Effector memory CD8-positive, alpha-beta T cell (primary cell): ENCODE data around the gene SLC6A19.

Experiments used
- ATAC-seq: fragments of 150-1000 bp; cut with Tn5 transposase; replicated peaks from 2 replicates; pipeline ENCODE4 v1.10.0; 2021; ENCODE audit warnings: mild to moderate bottlenecking, moderate library complexity
- DNase-seq, 3 experiments: peaks; one replicate each; pipeline ENCODE4 v3.0.0; 2021
- H3K27ac Mint-ChIP-seq, 2 donors: one replicate each; pipeline ENCODE4 v1.8.0; 2022; ENCODE audit warnings: mild to moderate bottlenecking in 2 of 2, mixed read lengths in 2 of 2, moderate library complexity in 2 of 2
- H3K27me3 Mint-ChIP-seq, 2 donors: one replicate each; pipeline ENCODE4 v1.8.0; 2022; ENCODE audit warnings: mixed read lengths in 2 of 2
- H3K36me3 Mint-ChIP-seq: one replicate; pipeline ENCODE4 v1.8.0; 2022; ENCODE audit warnings: mild to moderate bottlenecking, moderate library complexity, mixed read lengths; ENCODE audit not compliant: insufficient read depth
- H3K4me1 Mint-ChIP-seq, 2 donors: one replicate each; pipeline ENCODE4 v1.8.0; 2022; ENCODE audit warnings: low read depth in 2 of 2, mixed read lengths in 2 of 2
- H3K4me3 Mint-ChIP-seq, 2 donors: one replicate each; pipeline ENCODE4 v1.8.0; 2022; ENCODE audit warnings: mild to moderate bottlenecking in 2 of 2, mixed read lengths in 2 of 2, moderate library complexity in 2 of 2
- H3K9me3 Mint-ChIP-seq, 2 donors: one replicate each; pipeline ENCODE4 v1.8.0; 2022; ENCODE audit warnings: mixed read lengths in 2 of 2

SLC6A19 gene

DNA sequence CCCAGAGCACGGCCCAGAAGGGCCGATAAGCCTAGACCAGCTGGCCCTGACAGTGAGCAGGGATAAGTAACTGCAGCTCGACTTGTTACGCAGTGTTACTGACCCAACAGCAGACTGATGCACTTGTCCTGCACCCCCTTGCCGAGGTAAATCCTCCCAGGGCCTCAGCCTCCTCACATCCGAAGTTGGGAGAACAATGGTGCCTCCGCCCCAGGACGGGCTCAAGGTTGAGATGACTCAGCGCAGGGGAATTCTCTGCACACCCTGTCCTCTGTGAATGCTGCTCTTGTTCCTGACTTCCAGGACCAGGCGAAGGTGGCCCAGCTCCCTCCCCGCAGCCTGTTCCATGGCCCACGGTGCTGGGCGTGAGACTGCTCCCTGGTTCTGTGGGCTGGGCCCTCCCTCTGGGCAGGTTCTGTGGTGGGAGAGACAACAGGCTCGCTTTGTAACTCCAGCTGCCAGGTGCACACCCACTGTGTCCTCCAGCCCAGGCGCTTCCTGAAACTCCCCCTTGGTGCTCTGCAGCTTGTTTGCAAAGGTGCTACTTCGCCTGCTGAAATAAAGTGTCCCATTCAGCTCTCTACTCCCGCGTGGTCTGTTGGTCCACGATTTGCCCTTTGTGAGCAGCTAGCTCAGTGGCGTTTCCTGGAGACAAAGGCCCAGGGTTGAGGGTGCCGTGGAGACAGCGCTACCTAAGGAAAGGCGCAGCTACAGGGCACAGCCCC is 40.1 kb upstream of the SLC6A19 start:
- H3K4me1 Mint-ChIP-seq = peaks cover 0 to 6% of the 10 kb centered on the region in 2 donors
- ATAC-seq (no peak), DNase-seq (no peak)
- no peak overlapping the region for H3K27ac Mint-ChIP-seq
- no peaks in the 10 kb centered on the region for H3K36me3 Mint-ChIP-seq
- no peak overlapping the region for H3K4me3 Mint-ChIP-seq
- peaks cover 47 to 81% of the 10 kb centered on the region in 2 donors for H3K27me3 Mint-ChIP-seq
- peaks cover 7 to 10% of the 10 kb centered on the region in 2 donors for H3K9me3 Mint-ChIP-seq

- Mint-ChIP-seq H3K9me3 (peaks cover 7 to 10% of the 10 kb centered on the region in 2 donors), H3K4me1 (peaks cover 0 to 6% of the 10 kb centered on the region in 2 donors), H3K36me3 (no peaks in the 10 kb centered on the region), H3K27ac (no peak overlapping the region), H3K4me3 (no peak overlapping the region), H3K27me3 (peaks cover 52 to 81% of the 10 kb centered on the region in 2 donors)
- no peak for ATAC-seq
- no peak for DNase-seq
Observed at GRCh38 chr5:1161833-1162229, 39.6 kb upstream of the SLC6A19 start.

- Mint-ChIP-seq H3K36me3 (no peaks in the 10 kb centered on the region), H3K4me1 (peaks cover 0 to 6% of the 10 kb centered on the region in 2 donors), H3K4me3 (no peak overlapping the region), H3K27me3 (peaks cover 49 to 80% of the 10 kb centered on the region in 2 donors), H3K27ac (no peak overlapping the region), H3K9me3 (peaks cover 5 to 7% of the 10 kb centered on the region in 2 donors)
- DNase-seq (no peak), ATAC-seq (no peak)
Observed at GRCh38 chr5:1162276-1162675, 39.1 kb upstream of the SLC6A19 start.

DNA sequence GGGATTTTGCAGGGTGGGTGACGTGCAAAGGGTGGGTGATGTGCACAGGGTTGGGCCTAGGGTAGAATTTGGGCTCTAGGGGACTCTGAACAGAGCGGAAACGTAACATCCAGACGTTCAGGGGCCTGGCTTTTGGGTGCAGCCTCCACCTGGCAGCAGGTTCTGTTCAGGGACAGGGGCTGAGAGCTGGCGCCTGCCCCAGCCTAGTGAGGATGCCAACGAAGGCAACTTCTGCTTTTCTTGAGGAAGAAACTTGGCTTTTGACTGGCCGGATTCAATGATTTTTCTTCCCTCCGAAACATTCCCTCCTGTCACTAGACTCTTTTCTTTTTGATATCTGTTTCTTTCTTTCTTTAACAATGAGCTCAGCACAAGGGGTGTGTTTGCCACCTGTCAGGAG is 38.6 kb upstream of the SLC6A19 start:
- no peak overlapping the region for H3K4me3 Mint-ChIP-seq
- H3K4me1 Mint-ChIP-seq = peaks cover 0 to 3% of the 10 kb centered on the region in 2 donors
- H3K27ac Mint-ChIP-seq = no peak overlapping the region
- H3K27me3 Mint-ChIP-seq = peaks cover 44 to 77% of the 10 kb centered on the region in 2 donors
- peaks cover under 1 to 2% of the 10 kb centered on the region in 2 donors for H3K9me3 Mint-ChIP-seq
- H3K36me3 Mint-ChIP-seq = no peaks in the 10 kb centered on the region
- ATAC-seq = no peak
- DNase-seq = no peak

DNA sequence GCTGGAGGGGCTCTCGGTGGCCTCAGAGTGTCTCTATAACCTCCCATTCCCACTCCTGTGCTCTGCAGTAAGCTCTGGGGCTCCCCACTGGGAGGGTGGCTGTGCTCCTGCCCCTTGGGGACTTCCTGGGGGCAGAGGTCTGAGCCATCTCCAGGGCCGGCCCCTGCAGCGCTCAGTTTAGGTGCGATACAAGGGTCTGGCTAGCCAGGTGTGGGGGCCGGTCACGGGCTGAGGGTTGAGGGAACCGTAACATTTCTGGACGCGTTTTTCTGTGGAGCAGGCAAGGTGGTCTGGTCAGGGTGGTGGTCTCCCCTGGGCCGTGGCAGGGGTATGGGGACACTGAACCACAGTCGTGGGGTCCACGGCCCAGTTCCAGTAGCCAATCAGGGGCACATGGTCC is 38.0 kb upstream of the SLC6A19 start:
- Mint-ChIP-seq H3K27ac (no peak overlapping the region), H3K36me3 (no peaks in the 10 kb centered on the region), H3K9me3 (no peaks in the 10 kb centered on the region), H3K4me3 (no peak overlapping the region), H3K4me1 (peaks cover 5 to 7% of the 10 kb centered on the region in 2 donors), H3K27me3 (peaks cover 45 to 77% of the 10 kb centered on the region in 2 donors)
- ATAC-seq (no peak), DNase-seq (no peak)

DNA sequence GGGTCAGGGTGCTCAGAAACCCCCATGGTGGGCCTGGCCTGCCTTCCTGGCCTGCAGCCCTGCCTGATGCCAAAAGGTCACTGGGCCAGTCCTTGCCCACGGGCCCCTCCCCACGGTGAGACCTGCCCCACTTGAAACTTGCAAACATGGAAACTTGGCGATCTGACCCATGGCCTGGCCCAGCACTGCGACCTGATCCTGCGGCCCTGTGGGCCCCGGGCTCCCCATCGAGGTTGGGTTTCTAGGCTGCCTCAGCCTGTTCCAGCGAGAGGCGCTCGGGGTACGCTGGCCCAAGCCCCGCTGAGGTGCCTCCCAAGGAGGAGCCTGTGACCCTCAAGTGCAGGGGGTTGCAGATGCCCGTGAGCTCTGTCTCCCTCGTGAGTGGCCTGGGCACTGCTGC is 37.5 kb upstream of the SLC6A19 start:
- no peak for DNase-seq
- Mint-ChIP-seq H3K27me3 (peaks cover 40 to 73% of the 10 kb centered on the region in 2 donors), H3K9me3 (no peaks in the 10 kb centered on the region), H3K4me3 (no peak overlapping the region), H3K4me1 (peaks cover 6 to 7% of the 10 kb centered on the region in 2 donors), H3K27ac (no peak overlapping the region), H3K36me3 (no peaks in the 10 kb centered on the region)
- ATAC-seq = no peak

GRCh38 chr5:1164696-1165630 is 36.4 kb upstream of the SLC6A19 start:
- Mint-ChIP-seq H3K36me3 (no peaks in the 10 kb centered on the region), H3K4me1 (peaks cover 7 to 8% of the 10 kb centered on the region in 2 donors), H3K9me3 (no peaks in the 10 kb centered on the region), H3K27ac (no peak overlapping the region), H3K27me3 (peaks cover 30 to 71% of the 10 kb centered on the region in 2 donors), H3K4me3 (no peak overlapping the region)
- no peak for DNase-seq
- ATAC-seq = no peak

DNA sequence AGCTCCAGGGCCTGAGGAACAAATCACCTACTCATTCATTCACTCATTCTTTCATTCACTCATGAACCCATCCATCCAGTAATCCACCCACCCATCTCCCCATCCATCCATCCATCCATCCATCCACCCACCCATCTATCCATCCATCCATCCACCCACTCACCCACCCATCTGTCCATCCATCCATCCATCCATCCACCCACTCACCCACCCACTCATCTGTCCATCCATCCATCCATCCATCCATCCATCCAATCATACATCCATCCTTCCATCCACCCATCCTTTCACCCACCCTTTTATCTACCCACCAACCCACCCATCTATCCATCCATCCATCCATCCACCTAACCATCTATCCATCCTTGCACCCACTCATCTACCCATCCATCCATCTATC is 35.5 kb upstream of the SLC6A19 start:
- Mint-ChIP-seq H3K4me3 (no peak overlapping the region), H3K27ac (no peak overlapping the region), H3K9me3 (no peaks in the 10 kb centered on the region), H3K27me3 (peaks cover 21 to 64% of the 10 kb centered on the region in 2 donors), H3K4me1 (peaks cover 7 to 8% of the 10 kb centered on the region in 2 donors), H3K36me3 (no peaks in the 10 kb centered on the region)
- ATAC-seq (no peak), DNase-seq (no peak)

DNA sequence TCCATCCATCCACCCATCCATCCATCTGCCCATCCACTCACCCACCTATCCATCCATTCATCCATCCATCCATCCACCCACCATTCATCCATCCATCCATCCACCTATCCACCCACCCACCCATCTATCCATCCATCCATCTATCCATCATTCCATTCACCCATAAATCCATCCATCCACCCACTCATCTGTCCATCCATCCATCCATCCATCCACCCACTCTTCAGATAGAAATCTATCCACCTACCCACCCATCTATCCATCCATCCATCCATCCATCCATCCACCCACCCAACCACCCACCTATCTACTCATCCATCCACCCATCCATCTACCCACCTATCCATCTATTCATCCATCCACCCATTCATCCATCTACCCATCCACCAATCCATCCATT is 35.0 kb upstream of the SLC6A19 start:
- H3K36me3 Mint-ChIP-seq = no peaks in the 10 kb centered on the region
- no peak for DNase-seq
- H3K27me3 Mint-ChIP-seq = peaks cover 21 to 68% of the 10 kb centered on the region in 2 donors
- H3K4me3 Mint-ChIP-seq = no peak overlapping the region
- H3K9me3 Mint-ChIP-seq = no peaks in the 10 kb centered on the region
- no peak for ATAC-seq
- peaks cover 7 to 8% of the 10 kb centered on the region in 2 donors for H3K4me1 Mint-ChIP-seq
- H3K27ac Mint-ChIP-seq = no peak overlapping the region

DNA sequence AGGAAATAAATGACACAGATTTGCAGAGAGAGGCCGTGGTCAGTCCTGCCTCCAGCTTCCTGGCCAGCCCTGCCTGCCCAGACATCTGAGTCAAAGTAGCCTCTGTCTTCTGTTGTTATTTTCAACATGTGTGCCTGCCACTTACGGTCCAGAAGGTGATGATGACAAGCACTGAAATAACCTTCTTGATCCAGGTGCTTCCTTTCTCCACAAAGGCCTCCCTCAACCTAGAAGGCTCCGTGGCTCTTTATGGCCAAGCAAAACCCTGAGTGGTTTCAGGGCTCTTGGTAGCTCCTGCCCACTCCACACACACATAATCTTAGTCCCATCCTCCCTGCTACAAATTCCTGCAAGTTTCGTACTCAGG is 34.1 kb upstream of the SLC6A19 start:
- DNase-seq (no peak), ATAC-seq (no peak)
- no peaks in the 10 kb centered on the region for H3K36me3 Mint-ChIP-seq
- peak overlapping the region in 1 of 2 donors; percentile 71 for H3K4me3 Mint-ChIP-seq
- H3K27ac Mint-ChIP-seq = no peak overlapping the region
- H3K27me3 Mint-ChIP-seq = peaks cover 21 to 71% of the 10 kb centered on the region in 2 donors
- peaks cover 7 to 8% of the 10 kb centered on the region in 2 donors for H3K4me1 Mint-ChIP-seq
- no peaks in the 10 kb centered on the region for H3K9me3 Mint-ChIP-seq

DNA sequence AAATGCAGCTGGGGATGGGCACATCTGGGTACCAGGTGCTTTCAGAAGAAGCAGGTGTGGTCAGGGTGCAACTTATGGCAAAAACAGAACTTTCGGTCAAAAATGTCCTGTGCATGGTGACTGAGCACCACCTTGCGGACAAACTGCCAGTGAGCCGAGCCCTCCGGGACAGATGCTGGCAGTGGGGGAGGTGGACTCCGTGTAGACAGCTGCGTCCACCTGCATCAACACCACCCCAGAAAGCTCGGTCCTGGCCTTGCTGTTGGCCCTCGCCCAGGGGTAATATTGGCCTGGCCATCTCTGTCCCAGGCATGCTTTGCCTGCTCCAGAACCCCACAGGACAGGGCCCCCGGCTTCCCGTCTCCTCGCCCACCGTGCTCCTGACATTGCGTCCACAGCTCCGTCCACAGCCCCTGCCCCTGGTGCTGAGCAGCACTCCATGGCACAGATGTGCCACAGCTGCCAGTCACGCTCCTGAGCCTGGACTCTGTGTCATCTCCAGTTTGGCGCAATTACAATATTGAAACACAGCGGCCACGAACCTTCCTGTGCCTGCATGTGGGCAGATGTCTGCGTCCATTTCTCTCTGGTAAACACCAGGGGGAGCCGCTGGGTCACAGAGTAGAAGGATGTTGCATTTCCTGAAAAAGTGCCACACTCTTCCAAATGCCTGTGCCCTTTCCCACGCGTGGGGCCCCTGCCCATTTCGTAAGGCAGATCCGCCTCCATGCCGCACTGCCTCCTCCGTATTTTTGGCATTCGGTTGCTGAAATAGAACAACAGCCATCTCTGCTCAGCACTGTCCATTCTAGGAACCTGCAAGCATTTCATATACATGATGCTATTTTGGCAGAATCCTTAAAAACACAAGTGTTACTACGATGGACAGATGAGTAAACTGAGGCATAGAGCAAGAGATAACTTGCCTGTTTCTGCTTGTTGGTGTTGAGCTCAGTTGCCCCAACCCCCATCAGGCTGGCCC is 33.4 kb upstream of the SLC6A19 start:
- no peaks in the 10 kb centered on the region for H3K9me3 Mint-ChIP-seq
- no peaks in the 10 kb centered on the region for H3K36me3 Mint-ChIP-seq
- no peak overlapping the region for H3K27ac Mint-ChIP-seq
- DNase-seq (peak; percentile 61 to 67 (median 66)), ATAC-seq (peak; percentile 82)
- H3K27me3 Mint-ChIP-seq = peaks cover 21 to 66% of the 10 kb centered on the region in 2 donors
- H3K4me1 Mint-ChIP-seq = peaks cover 7 to 8% of the 10 kb centered on the region in 2 donors
- H3K4me3 Mint-ChIP-seq = peak overlapping the region; percentile 68 to 71

DNA sequence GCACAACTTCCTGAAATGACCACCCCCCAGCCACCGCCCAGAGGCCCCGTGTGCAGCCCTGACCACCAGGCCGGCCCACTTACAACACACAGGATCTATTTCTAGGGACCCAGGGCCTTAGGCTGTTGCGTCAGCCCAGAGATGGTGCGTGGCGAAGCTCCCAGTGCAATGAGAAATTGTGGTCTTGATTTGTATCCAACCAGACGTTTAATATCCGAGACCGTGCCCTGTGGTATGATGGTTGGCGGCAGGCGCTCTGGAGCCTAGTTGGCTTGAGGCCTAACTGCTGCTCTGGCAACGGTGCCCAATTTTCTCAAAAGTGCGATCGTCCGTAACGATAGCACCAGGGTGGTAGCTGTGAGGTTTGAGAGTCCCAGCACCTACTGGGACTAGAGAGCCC is 32.6 kb upstream of the SLC6A19 start:
- no peak for DNase-seq
- Mint-ChIP-seq H3K4me3 (peak overlapping the region in 1 of 2 donors; percentile 44), H3K27me3 (peaks cover 21 to 58% of the 10 kb centered on the region in 2 donors), H3K27ac (no peak overlapping the region), H3K4me1 (peaks cover 7 to 10% of the 10 kb centered on the region in 2 donors), H3K9me3 (no peaks in the 10 kb centered on the region), H3K36me3 (no peaks in the 10 kb centered on the region)
- ATAC-seq = no peak
